C4-2B (cell line): Measurements from ENCODE around the gene GRIK2.

ENCODE experiments used
- ZFX ChIP-seq: fragments of 450-650 bp; IDR thresholded peaks from 2 replicates; pipeline ENCODE4 v1.6.1; 2017
- TF ChIP-seq, protein P1 (sequence below): fragments of 450-650 bp; conservative IDR thresholded peaks from 2 replicates; pipeline ENCODE4 v1.5.1; 2017; ENCODE audit warnings: mild to moderate bottlenecking

DNA sequence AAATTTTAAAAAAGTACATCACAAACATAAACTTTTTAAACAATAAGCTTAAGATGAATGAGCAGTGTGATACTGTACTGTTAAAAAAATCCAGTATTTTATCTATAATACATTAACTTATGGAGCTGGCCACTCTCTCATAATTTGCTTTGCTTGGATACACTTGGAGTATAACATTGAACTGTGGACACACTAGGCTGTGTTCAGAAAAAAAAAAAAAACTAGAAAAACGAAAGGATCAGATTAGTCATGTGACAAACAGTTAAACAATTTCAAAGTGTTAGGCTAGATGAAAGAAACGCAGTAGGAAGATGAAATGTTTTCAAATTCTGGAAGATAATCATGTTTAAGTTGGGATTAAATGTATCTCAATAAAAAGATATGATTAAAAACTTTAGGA lies 220.0 kb downstream of the GRIK2 start:
- TF ChIP-seq, protein P1, sequence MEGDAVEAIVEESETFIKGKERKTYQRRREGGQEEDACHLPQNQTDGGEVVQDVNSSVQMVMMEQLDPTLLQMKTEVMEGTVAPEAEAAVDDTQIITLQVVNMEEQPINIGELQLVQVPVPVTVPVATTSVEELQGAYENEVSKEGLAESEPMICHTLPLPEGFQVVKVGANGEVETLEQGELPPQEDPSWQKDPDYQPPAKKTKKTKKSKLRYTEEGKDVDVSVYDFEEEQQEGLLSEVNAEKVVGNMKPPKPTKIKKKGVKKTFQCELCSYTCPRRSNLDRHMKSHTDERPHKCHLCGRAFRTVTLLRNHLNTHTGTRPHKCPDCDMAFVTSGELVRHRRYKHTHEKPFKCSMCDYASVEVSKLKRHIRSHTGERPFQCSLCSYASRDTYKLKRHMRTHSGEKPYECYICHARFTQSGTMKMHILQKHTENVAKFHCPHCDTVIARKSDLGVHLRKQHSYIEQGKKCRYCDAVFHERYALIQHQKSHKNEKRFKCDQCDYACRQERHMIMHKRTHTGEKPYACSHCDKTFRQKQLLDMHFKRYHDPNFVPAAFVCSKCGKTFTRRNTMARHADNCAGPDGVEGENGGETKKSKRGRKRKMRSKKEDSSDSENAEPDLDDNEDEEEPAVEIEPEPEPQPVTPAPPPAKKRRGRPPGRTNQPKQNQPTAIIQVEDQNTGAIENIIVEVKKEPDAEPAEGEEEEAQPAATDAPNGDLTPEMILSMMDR, result no peak
- no peak for TF ChIP-seq ZFX
